Spleen (tissue), 7 donors: ENCODE results near the gene TLR2.

ENCODE experiments used
- CTCF ChIP-seq, 11 experiments: fragments of 200-600 bp in 7 of 11; fragments of 450-650 bp in 4 of 11; sonication (generic) in 4 of 11; IDR thresholded peaks in 8 of 11; conservative IDR thresholded peaks in 3 of 11; 1 replicate in 7 of 11; 2 replicates in 4 of 11; pipeline versions ENCODE4 v1.4.0 to v1.8.0; 2016 to 2021; ENCODE audit warnings: antibody characterized with exemption in 11 of 11, inconsistent platforms in 4 of 11, mild to moderate bottlenecking in 1 of 11
- POLR2A ChIP-seq, 3 donors: fragments of 450-650 bp; IDR thresholded peaks; one replicate each; pipeline ENCODE4 v1.5.1; 2017; ENCODE audit warnings: antibody characterized with exemption in 3 of 3, mild to moderate bottlenecking in 1 of 3
- POLR2AphosphoS5 ChIP-seq, 3 donors: sonication (generic); formaldehyde crosslinking; IDR thresholded peaks; one replicate each; pipeline ENCODE4 v1.5.1; 2017; ENCODE audit warnings: antibody characterized with exemption in 3 of 3
- donor health status: DM: no; HTN: no; CAD: no; lungs with moderate emphysema.
- donor health status: DM: no; HTN: no; CAD: no.
- donor health status: DM: no; HTN: no; CAD: no.

DNA sequence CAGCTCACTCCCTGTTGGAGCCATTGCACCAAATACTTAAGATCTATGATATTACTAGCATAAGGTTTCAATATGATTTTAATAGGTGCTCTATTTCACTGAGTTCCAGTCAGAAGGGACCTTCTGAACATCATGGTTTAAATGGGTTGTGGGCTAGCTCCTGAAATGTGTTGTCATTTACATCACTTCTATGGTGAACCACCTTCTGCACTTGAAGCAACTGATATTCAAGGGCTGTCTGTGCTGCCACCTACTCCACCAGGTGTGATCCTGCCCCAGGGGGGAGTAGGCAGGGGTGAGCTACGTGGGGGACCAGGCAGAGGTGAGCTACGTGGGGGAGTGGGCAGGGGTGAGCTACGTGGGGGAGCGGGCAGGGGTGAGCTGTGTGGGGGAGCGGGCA is 40.5 kb downstream of the TLR2 start:
- TF ChIP-seq POLR2A (IDR thresholded peaks at IDR 0.05) (no peak), CTCF (IDR thresholded peaks at IDR 0.05 in 8 of 11, conservative IDR thresholded peaks at IDR 0.05 in 3 of 11) (no peak), POLR2AphosphoS5 (IDR thresholded peaks at IDR 0.05) (no peak)
